Lower lobe of right lung (tissue), 2 donors: ENCODE results near the gene CLMP. TPM values are rescaled to one million over a fixed set of nuclear protein-coding genes. Genes with fewer than 3 reads are reported as not detected.
A peak's percentile ranks its signal among the peaks of the same experiment; 100 is the strongest.

Experiments used
- ATAC-seq, 2 donors: fragments of 200-7000 bp; cut with Tn5 transposase; one replicate each; pipeline ENCODE4 v1.9.1; 2020 to 2022; ENCODE audit warnings: mild to moderate bottlenecking in 2 of 2, moderate library complexity in 2 of 2
- DNase-seq: peaks from one replicate; pipeline ENCODE4 v3.0.0-alpha.2; 2020
- H3K27ac ChIP-seq: fragments of 200-600 bp; one replicate; pipeline ENCODE4 v1.8.0; 2022
- H3K27me3 ChIP-seq: fragments of 200-600 bp; one replicate; pipeline ENCODE4 v1.8.0; 2022; ENCODE audit warnings: low read depth
- H3K36me3 ChIP-seq: fragments of 200-600 bp; one replicate; pipeline ENCODE4 v1.8.0; 2022; ENCODE audit warnings: mild to moderate bottlenecking
- H3K4me1 ChIP-seq: fragments of 200-600 bp; one replicate; pipeline ENCODE4 v1.8.0; 2022
- H3K4me3 ChIP-seq: fragments of 200-600 bp; one replicate; pipeline ENCODE4 v1.8.0; 2022; ENCODE audit warnings: mild to moderate bottlenecking
- H3K9me3 ChIP-seq: fragments of 200-600 bp; one replicate; pipeline ENCODE4 v1.8.0; 2022
- intact Hi-C: fragments of 100-400 bp; cut with DNase I; formaldehyde crosslinking; loops from one replicate; pipeline ENCODE4 v1.11.0; 2022
- total RNA-seq: library from RNA; stranded (reverse); fragmentation: NEBNext Ultra II Directional; extraction: Animal tissue kit (Norgen Biotek cat#: 25700); gene quantifications from one replicate; pipeline ENCODE4 v1.2.1, GENCODE V29; 2021
- TF ChIP-seq, protein P1 (sequence below): fragments of 200-600 bp; IDR thresholded peaks from one replicate; pipeline ENCODE4 v1.8.0; 2022; ENCODE audit warnings: antibody characterized with exemption, mild to moderate bottlenecking
- donor health status: DM: no; HTN: yes; CAD: no; lungs with severe emphysema.

CLMP gene
- total RNA-seq, 1 donor from 2014 or later: 15.1 TPM

DNA sequence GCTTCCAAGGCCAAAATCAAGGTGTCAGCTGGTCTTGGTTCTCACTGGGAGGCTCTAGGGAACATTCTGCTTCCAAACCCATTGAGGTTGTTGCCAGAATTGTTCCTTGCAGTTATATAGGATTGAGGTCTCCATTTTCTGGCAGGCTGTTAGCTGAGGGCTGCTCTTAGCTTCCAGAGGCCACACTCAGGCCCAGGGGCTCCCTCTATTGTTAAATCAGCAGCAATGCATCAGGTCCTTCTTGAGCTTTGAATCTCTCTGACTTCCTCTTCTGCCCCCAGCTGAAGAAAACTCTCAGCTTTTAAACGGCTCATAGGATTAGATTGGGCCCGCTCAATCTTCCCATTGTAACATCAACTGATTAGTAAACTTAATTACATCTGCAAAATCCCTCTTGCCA lies 174.1 kb downstream of the CLMP start:
- intact Hi-C loops: loop anchor here (5.0 kb wide), 1 partner anchor 159 kb away; no protein-coding TSS in a partner anchor
- TF ChIP-seq, protein P1, sequence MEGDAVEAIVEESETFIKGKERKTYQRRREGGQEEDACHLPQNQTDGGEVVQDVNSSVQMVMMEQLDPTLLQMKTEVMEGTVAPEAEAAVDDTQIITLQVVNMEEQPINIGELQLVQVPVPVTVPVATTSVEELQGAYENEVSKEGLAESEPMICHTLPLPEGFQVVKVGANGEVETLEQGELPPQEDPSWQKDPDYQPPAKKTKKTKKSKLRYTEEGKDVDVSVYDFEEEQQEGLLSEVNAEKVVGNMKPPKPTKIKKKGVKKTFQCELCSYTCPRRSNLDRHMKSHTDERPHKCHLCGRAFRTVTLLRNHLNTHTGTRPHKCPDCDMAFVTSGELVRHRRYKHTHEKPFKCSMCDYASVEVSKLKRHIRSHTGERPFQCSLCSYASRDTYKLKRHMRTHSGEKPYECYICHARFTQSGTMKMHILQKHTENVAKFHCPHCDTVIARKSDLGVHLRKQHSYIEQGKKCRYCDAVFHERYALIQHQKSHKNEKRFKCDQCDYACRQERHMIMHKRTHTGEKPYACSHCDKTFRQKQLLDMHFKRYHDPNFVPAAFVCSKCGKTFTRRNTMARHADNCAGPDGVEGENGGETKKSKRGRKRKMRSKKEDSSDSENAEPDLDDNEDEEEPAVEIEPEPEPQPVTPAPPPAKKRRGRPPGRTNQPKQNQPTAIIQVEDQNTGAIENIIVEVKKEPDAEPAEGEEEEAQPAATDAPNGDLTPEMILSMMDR: peak; percentile 56
- H3K27me3 ChIP-seq: peaks cover 13% of the 10 kb centered on the region
- DNase-seq: peak; percentile 55
- no peak overlapping the region for H3K4me3 ChIP-seq
- ATAC-seq: peak; percentile 83 to 84
- no peaks in the 10 kb centered on the region for H3K36me3 ChIP-seq
- peaks cover 6% of the 10 kb centered on the region for H3K4me1 ChIP-seq
- H3K9me3 ChIP-seq: no peaks in the 10 kb centered on the region
- no peak overlapping the region for H3K27ac ChIP-seq

Other genes with a start within 250 kb of the CLMP start
- not detected for gene BSX, start 213.4 kb downstream of the CLMP start, total RNA-seq
- 1,001 TPM for gene HSPA8, start 133.1 kb downstream of the CLMP start, total RNA-seq
- gene GRAMD1B, start 235.0 kb upstream of the CLMP start, total RNA-seq: 9.9 TPM